Ovary (tissue), 9 donors: ENCODE results near the gene FRMD4A. TPM values are rescaled to one million over a fixed set of nuclear protein-coding genes. Genes with fewer than 3 reads are reported as not detected.
"Not testable (repeated sequence)": the region's sequence is repeated elsewhere in the genome, so short reads cannot be mapped to it uniquely, and the experiment has no call there.

Source experiments
- DNase-seq, 5 donors: peaks; one replicate each; pipeline ENCODE4 v3.0.0-alpha.2; 2019 to 2020
- H3K27ac ChIP-seq, 2 donors: fragments of 200-600 bp; one replicate each; pipeline versions ENCODE4 v1.5.1 to v1.8.0; 2019 to 2022
- H3K27me3 ChIP-seq: fragments of 200-600 bp; one replicate; pipeline ENCODE4 v1.8.0; 2022
- H3K36me3 ChIP-seq: fragments of 200-600 bp; sonication (generic); one replicate; pipeline ENCODE4 v1.5.1; 2019
- H3K4me1 ChIP-seq: one replicate; pipeline ENCODE4 v1.8.1; 2013; ENCODE audit warnings: mild to moderate bottlenecking, moderate library complexity; ENCODE audit not compliant: insufficient read depth
- H3K4me3 ChIP-seq: fragments of 200-600 bp; sonication (generic); one replicate; pipeline ENCODE4 v1.5.1; 2017
- H3K9me3 ChIP-seq, 2 donors: fragments of 200-600 bp in 1 of 2; sonication (generic) in 1 of 2; one replicate each; pipeline versions ENCODE4 v1.5.1 to v1.8.1; 2013 to 2019; ENCODE audit warnings: mild to moderate bottlenecking in 1 of 2, moderate library complexity in 1 of 2
- CTCF ChIP-seq, 3 donors: fragments of 450-650 bp in 2 of 3; fragments of 200-600 bp in 1 of 3; IDR thresholded peaks; one replicate each; pipeline versions ENCODE4 v1.5.1 to v1.8.0; 2016 to 2022; ENCODE audit warnings: antibody characterized with exemption in 3 of 3, mild to moderate bottlenecking in 1 of 3
- EP300 ChIP-seq: sonication (generic); formaldehyde crosslinking; IDR thresholded peaks from one replicate; pipeline ENCODE4 v1.6.1; 2017; ENCODE audit warnings: antibody characterized with exemption
- POLR2A ChIP-seq: fragments of 450-650 bp; IDR thresholded peaks from one replicate; pipeline ENCODE4 v1.6.1; 2017; ENCODE audit warnings: antibody characterized with exemption, mild to moderate bottlenecking, moderate library complexity
- WGBS, 3 donors: extraction: QIAGEN DNeasy Blood & Tissue Kit in 1 of 3; methylation state at CpG; one replicate each; pipeline versions ENCODE4 v1.1.5 to v1.1.7; 2013 to 2017; 5-methylcytosine and 5-hydroxymethylcytosine counted together
- intact Hi-C, 4 donors: fragments of 100-400 bp; cut with DNase I; formaldehyde crosslinking; loops; one replicate each; pipeline versions ENCODE4 v1.11.0 to v1.15.1; 2022 to 2023
- polyA plus RNA-seq, 2 donors: library from polyadenylated mRNA; stranded (reverse); fragments of 200-250 nt in 1 of 2; fragments of 350-450 nt in 1 of 2; fragmentation: Illumina TruSeq in 1 of 2; extraction: RNeasy Lipid Tissue Mini Kit (QIAGEN cat#74804) in 1 of 2; gene quantifications; one replicate each; pipeline ENCODE4 v1.2.3, GENCODE V29; 2013 to 2014
- total RNA-seq, 7 donors: library from RNA; depleted of rRNA in 2 of 7; stranded (reverse); fragments of >200 nt in 2 of 7; fragmentation: NEBNext Ultra II Directional in 3 of 7; extraction: Animal tissue kit (Norgen Biotek cat#: 25700) in 3 of 7; gene quantifications; one replicate each; pipeline versions ENCODE4 v1.1.0 to v1.2.4, GENCODE V29; 2016 to 2023
- donor health status: DM: no; HTN: no; CAD: no; lungs with moderate emphysema.
- donor health status: DM: no; HTN: no; CAD: no.
- donor health status: Bipolar disorder and iron deficiency.
- donor health status: DM: yes; HTN: yes; CAD: no.
- donor health status: DM: no; HTN: no; CAD: no.
- donor health status: DM: yes; HTN: yes; CAD: no.

Gene FRMD4A
- total and polyA plus RNA-seq, 9 donors, result 5.5 to 24.7 (median 11.3) TPM

GRCh38 chr10:13717936-13718772 lies 612.6 kb downstream of the FRMD4A start:
- 7 to 14% (median 9%) methylated on average over 26 of the region's 26 CpGs for WGBS, 3 donors
- peak overlapping the region in 1 of 2 donors; percentile 52 for H3K27ac ChIP-seq
- H3K27me3 ChIP-seq, result no peaks in the 10 kb centered on the region
- DNase-seq, result peak; percentile 41 to 83 (median 67)
- peak overlapping the region; percentile 30 for H3K4me3 ChIP-seq
- intact Hi-C loops, result loop anchor here in 1 of 4 donors (10.0 kb wide), 1 partner anchor 57 kb away; no protein-coding TSS in a partner anchor
- no peaks in the 10 kb centered on the region for H3K9me3 ChIP-seq
- H3K4me1 ChIP-seq, result peaks cover 5% of the 10 kb centered on the region
- no peaks in the 10 kb centered on the region for H3K36me3 ChIP-seq
- TF ChIP-seq EP300 (no peak), POLR2A (no peak), CTCF (IDR thresholded peaks at IDR 0.05) (no peak)

- peaks cover 5% of the 10 kb centered on the region for H3K4me1 ChIP-seq
- peak overlapping the region in 1 of 2 donors; percentile 52 for H3K27ac ChIP-seq
- no peak overlapping the region for H3K4me3 ChIP-seq
- intact Hi-C loops, result loop anchor here in 1 of 4 donors (10.0 kb wide), 1 partner anchor 57 kb away; no protein-coding TSS in a partner anchor
- H3K27me3 ChIP-seq, result no peaks in the 10 kb centered on the region
- H3K9me3 ChIP-seq, result no peaks in the 10 kb centered on the region
- WGBS, 3 donors, result 25 to 47% (median 32%) methylated on average over 8 of the region's 8 CpGs
- DNase-seq, result no peak
- no peaks in the 10 kb centered on the region for H3K36me3 ChIP-seq
- TF ChIP-seq EP300, result no peak
- TF ChIP-seq CTCF (IDR thresholded peaks at IDR 0.05), result no peak
- no peak for TF ChIP-seq POLR2A
Measured at GRCh38 chr10:13717571-13717935, 613.2 kb downstream of the FRMD4A start.

- Histone ChIP-seq H3K27ac (no peak overlapping the region), H3K9me3 (no peaks in the 10 kb centered on the region), H3K4me3 (no peak overlapping the region), H3K36me3 (no peaks in the 10 kb centered on the region), H3K4me1 (peaks cover 5% of the 10 kb centered on the region), H3K27me3 (no peaks in the 10 kb centered on the region)
- 68 to 78% (median 72%) methylated on average over 10 of the region's 10 CpGs for WGBS, 3 donors
- no peak for DNase-seq
- no peak for TF ChIP-seq CTCF (IDR thresholded peaks at IDR 0.05)
- no peak for TF ChIP-seq EP300
- no peak for TF ChIP-seq POLR2A
- intact Hi-C loops, result loop anchor here in 1 of 4 donors (10.0 kb wide), 1 partner anchor 58 kb away; no protein-coding TSS in a partner anchor
Measured at GRCh38 chr10:13716081-13717071, 614.3 kb downstream of the FRMD4A start.

GRCh38 chr10:13715596-13715995 lies 615.1 kb downstream of the FRMD4A start:
- H3K9me3 ChIP-seq, H3K4me3 ChIP-seq, H3K27me3 ChIP-seq, H3K36me3 ChIP-seq, H3K27ac ChIP-seq, DNase-seq, H3K4me1 ChIP-seq: not testable (repeated sequence)
- 79 to 83% (median 83%) methylated on average over 5 of the region's 5 CpGs for WGBS, 3 donors
- intact Hi-C loops, result loop anchor here in 1 of 4 donors (10.0 kb wide), 1 partner anchor 59 kb away; no protein-coding TSS in a partner anchor
